NCI-H1417 (cell line): ENCODE measurements around the gene PNLIPRP3.
"Not testable (repeated sequence)": the region's sequence is repeated elsewhere in the genome, so short reads cannot be mapped to it uniquely, and the experiment has no call there.

Source experiments
- DNase-seq, 3 experiments: peaks; one replicate each; lab custom pipeline; 2025; lab: John Stamatoyannopoulos, UW

PNLIPRP3 gene

DNA sequence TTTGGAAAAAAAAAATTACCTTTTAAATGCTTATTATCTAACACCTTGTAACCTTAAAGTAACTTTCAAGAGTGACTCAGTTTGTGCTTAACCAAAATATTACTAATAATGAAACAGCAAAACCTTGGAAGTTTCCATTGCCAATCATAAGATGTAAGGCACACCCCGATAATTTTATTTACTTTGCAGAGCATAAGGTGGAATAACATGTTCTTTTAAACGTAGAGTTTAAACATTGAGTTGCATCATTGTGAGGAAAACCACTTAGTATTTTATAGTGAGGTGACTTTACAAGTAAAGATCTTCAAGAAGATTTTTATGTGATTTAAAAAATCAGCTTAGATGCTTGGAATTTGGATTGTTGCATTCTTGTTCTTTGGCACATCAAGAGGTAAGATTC lies at the start of gene PNLIPRP3:
PNLIPRP3 (plus strand) TSS at position 177 of the 400 bp plus-strand sequence; CDS start at position 343, 166 bp downstream.
- no peak for DNase-seq

DNA sequence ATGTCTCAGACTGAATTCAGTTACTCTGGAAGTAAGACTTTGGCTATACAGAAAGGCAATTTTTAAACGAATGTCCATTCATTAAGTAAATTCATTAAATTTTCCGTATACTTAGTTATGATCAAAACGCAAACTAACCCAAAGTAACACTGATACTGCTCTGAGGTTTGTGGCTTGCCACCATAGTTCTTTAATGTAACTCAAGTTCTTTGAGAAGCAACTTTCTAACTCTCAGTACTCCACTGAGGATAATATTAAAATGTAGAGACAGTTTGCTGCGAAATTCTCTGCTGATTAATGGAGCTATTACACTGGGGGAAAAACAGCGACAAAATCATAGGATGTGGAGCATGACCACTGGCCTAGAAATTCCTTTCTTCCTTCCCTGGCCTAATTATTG lies 45.4 kb upstream of the PNLIPRP3 start:
- no peak for DNase-seq

DNA sequence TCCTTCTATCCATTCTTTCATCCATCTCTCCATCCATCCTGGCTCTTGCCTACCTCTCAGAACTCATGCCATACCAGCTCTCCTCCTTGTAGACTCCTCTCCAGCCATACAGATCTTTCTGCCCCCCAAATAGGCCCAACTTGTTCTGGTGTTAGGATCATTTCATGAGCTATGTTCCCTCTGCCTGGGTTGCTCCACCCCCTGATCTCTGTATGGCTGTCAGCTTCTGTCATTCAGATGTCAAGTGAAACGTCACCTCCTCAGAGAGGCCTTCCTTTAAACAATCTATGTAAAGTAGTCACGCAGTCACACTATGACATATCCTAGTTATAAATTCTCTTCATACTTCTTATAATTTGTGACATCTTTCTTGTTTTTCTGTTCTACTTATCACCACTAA lies 42.3 kb upstream of the PNLIPRP3 start:
- DNase-seq, result peak in 1 of 3 experiments; percentile 4

DNA sequence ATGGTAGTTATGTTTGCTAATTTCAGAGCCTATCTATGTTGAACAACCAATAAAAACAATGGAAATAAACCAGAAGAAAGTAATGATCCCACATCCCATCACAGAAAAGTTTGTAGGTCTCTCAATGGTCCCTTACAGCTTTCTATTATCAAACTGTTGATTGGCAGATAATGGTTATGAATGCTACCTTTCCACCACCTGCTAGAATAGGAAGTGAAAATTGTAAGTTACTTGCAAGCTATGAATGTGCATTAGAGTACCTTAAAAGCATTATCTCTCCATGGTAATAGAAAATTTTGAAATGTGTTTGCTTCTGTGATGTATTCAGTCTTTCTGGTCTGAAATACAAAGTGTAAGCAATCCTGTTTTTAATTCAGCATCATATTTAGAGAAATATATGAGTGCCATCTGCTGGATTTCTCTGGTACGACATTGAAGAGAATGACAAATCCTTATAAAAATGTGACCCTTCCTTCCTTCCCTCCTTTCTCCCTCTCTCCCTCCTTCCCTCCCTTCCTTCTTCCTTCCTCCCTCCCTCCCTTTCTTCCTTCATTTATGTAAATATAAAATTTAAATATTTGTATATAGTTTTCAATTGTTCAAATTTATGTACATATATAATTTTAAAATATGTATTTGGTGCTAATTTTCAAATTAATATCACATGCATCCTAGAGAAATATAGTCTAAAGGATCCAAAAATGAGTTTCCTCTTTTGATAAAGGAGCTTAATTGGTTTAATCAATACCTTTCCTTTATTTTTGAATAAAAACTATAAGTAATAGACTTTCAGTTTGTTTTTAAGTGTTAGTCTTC lies 41.4 kb upstream of the PNLIPRP3 start:
- peak; percentile 19 to 66 (median 30) for DNase-seq

DNA sequence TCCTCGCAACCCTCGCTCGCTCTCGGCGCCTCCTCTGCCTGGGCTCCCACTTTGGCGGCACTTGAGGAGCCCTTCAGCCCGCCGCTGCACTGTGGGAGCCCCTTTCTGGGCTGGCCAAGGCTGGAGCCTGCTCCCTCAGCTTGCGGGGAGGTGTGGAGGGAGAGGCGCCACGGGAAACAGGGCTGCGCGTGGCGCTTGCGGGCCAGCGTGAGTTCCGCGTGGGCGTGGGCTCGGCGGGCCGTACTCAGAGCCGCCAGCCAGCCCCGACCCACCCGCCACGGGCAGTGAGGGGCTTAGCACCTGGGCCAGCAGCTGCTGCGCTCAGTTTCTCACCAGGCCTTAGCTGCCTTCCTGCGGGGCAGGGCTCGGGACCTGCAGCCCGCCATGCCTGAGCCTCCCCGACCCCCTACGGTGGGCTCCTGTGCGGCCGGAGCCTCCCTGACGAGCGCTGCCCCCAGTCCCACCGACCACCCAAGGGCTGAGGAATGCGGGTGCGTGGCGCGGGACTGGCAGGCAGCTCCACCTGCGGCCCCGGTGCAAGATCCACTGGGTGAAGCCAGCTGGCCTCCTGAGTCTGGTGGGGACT lies 34.3 kb upstream of the PNLIPRP3 start:
- DNase-seq, result not testable (repeated sequence)

DNA sequence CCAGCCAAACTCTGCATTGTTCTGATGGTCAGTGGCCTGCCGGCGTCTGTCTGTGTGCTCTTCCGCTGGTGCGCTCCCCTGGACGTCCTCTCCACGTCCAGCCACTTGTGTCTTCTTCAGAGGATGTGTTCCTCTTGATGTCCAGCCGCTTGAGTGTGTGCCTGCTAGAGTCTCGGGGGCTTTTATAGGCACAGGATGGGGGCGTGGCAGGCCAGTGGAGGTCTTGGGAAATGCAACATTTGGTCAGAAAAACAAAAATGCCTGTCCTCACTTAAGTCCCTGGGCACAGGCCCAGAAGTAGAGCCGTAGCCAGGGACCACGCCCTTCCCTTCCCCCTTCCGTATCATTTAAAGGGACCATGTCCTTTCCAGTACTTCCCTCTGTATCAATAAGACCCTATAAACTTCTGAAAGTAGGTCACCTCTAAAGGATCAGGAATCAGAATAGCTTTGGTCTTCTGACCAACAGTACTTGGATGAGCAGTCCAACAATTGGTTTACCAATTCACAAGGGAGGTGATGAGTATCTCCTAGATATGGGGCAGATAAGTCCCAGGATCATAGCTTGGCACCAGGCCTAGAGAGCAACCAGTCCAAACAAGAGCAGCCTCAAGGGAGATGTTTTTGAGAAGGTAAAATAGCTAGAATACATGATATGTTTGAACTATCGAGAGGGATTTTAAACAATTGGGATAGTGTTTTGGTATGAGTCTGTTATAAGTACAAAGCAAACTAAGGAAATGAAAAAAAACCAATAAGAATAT lies 32.2 kb upstream of the PNLIPRP3 start:
- no peak for DNase-seq

DNA sequence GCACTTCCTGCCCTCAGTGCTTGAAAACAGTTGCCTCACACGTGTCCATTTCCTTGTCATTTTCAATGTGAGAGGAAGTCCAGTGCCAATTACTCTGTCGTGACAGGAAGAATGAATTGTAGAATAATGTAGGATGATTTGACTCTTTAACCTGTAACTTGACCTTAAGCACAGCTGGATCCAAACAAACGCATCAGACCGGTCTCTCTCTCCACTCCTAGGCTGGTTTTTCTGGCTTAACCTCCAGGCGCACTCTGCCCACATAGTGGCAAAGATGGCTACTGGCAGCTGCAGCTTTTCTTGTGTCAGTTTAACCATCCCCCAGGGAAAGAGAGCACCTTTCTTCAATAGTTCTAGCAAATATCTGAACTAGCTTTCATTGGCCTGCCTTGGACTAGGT lies 29.4 kb upstream of the PNLIPRP3 start:
- DNase-seq, result peak in 1 of 3 experiments; percentile 15

DNA sequence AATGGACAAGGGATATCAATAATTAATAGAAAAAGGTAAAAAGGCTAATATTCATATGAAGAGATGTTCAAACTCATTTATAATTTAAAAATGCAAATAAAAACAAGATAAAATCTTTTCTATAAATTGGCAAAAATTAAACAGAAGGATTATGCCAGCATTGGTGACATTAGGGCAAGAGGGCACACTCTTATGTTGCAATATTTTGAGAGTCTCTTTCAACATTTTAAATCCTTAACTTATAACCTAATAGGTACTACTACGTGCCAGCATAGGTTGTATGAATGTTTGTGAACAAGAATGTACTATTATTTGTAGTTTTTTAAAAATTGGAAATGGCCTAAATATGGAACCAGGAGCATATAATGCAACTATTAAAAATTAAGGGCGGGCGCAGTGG lies 24.8 kb upstream of the PNLIPRP3 start:
- no peak for DNase-seq

DNA sequence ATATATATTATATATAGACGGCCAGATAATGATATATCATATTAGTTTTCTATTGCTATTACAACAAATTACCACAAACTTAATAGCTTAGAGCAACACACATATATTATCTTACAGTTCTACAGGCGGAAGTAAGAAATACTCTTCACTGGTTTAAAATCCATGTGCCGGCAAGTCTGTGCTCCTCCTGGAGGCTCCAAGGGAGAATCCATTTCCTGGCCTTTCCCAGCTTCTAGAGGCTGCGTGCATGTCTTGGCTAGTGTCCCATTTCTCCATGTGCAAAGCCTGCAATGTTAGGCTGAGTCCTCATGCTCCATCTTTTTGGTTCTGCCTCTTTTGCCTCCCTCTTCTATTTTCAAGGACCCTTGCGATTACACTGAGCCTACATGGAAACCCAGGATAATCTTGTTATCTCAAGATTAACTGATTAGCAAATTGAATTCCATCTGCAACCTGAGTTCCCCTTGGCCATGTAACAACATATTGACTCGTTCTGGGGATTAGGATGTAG lies 23.9 kb upstream of the PNLIPRP3 start:
- no peak for DNase-seq

DNA sequence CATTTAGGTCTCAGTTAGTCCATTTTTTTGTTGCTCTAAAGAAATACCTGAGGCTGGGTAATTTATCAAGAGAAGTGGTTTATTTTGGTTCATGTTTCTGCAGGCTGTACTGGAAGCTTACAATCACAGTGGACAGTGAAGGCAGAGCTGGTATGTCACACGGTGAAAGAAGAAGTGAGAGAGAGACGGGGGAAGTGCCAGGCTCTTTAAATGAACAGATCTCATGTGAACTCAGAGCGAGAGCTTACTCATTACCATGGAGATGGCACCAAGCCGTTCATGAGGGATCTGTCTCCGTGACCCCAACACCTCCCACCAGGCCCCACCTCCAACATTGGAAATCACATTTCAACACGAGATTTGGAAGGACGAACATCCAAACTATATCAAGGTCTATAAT lies 18.9 kb upstream of the PNLIPRP3 start:
- DNase-seq, result no peak

DNA sequence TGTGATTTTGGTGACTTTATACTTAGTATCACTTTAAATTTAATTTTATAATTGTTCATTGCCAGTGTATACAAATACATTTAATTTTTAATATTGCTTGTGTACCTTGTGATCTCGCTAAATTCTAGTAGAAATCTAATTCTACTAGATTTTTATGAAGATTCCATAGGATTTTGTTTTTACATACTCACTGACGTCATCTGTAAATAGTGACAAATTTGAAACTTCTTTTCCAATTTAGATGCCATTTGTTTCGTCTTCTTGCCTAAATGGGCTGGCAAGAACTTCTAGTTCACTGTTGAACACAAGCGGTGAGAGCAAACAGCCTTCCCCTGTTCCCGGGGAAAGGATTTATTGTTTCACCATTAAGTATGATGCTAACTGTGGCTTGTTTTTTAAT lies 17.3 kb upstream of the PNLIPRP3 start:
- DNase-seq, result no peak

DNA sequence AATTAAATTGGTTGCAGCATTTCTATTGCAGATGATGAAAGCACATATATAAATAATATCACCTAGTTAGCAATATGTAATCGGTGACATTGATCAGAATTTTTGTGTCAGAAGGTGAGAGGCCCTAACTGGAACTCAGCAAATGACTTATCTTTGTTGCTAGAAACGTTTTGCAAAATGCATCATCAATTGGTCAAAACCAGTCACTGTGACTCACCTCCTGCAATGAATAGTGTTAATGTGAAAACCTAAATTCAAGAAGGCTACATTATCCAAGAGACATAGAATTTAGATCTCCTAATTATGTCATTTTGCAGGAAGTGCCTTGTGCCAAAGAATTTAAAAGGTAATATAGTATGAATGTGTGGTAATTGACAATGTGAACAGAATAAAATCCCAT lies 9.8 kb upstream of the PNLIPRP3 start:
- no peak for DNase-seq

DNA sequence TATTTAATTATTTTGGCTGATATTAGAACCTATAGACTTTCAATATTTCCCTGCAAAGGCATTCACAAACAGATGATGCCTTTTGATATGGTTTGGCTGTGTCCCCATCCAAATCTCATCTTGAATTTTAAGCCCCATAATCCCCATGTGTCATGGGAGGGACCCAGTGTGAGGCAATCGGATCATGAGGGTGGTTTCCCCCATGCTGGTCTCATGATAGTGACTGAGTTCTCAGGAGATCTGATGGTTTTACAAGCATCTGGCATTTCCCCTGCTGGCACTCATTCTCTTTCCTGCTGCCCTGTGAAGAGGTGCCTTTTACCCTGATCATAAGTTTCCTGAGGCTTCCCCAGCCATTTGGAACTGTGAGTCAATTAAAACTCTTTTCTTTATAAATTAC lies 9.3 kb upstream of the PNLIPRP3 start:
- DNase-seq, result no peak

DNA sequence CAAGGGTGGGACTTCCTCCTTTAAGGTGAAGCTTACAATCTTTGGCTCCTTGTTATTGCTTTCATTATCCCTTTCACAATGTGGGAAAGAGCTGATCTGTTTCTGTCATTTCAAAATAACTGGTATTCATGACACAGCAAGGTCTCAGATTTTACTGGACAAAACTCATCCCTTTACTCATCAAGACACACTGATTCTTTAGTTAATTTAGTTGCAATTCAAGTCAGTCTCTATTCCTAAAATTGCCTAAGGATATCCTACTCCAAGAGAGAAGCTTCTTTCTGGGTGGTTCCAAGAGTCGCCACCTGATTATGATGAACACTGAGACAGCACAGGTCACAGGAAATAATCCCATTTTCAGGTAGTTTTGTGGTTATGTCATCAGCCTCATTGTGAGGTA lies 5.8 kb upstream of the PNLIPRP3 start:
- DNase-seq, result no peak

DNA sequence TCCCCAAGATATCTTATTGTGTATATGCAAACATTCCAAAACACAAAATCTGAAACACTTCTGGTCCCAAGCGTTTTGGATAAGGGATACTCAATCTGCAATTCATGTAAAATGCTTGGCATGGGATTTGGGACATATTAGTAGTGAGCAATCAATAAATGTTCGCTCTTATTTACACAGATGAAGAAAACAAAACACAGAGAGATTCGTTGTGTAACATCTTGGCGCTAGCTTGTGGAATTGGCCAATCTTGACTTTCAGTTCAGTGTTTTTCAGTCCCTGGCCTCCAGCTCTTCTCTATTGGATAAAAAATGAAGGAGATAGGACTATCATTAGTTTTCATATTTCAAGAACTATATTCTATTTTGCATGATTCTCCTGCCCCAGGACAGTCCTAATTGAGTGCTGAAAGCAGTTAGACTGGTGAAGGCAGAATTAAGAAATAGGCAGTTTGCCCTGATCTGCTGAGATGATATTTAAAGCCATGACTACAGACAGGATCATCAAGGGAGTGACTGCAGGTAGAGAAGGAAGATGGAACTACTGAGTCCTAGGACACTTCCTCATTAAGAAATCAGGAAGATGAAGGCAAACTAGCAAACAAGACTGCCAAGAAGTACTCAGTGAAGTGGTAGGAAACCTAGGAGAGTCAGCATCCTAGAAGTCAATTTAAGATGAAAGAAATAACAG lies 1.8 kb downstream of the PNLIPRP3 start:
- DNase-seq, result no peak

DNA sequence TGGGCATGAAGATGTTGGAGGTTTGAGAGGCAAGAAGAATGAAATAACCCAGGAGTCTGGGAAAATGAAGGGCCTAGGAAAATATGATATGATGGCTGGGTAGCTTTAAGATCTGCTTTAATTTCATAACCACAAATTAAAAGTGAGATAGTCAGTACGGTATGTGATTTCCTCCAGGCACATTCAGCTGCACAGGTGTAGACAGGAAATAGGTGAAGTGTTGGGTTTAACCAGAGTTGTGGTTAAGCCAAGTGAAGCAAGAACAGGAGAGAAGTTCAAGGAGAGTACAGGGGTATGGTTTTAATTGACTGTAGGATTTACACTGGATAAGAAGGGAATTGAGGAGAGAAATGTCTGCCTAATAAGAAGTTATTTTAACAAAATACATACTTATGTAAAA lies 2.6 kb downstream of the PNLIPRP3 start:
- DNase-seq, result no peak

DNA sequence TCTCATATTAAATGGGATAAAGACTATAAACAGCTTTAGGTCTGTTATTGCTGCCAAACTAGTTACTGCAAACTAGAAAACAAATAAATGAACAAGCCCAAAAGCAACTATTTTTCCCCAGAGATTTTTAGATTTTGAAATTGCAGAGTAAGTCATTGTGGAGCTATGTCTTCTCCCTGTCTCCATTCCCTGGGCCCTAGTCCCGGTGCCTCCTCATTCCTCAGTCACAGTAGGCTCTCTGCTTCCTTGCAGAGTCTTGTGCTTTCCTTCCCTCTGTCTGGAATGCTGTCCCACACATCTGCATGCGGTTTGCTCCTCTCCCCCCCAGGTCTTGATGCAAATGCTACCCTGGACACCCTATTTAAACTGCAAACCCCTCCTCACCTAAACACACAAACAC lies 4.0 kb downstream of the PNLIPRP3 start:
- no peak for DNase-seq

DNA sequence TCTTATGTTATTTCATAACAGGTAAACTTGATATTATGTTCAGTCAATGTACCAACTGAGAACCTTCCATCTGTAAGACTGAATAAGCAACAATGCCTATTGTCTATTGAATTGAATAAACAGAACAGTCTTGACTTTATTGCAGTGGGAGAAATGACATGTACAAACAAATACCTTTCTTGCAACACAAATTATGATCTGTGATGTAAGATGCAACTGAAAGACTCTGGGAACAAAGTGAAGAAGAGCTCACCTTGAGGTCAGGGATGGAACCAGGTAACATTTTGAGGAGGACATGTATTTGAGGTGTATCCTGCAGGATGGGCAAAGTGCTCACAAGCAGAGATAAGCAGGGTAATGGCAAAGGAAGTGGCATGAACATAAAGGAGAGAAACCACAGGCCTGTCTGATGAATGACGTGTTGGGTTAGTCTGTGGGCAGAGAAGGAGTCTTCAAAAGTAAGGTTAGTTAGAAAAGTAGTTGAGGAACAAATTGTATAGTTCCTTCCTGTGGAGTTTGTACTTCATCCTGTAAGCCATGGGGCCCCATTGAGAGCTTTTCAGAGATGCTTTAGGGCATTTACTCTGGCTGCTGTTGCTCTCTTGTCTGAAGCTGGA lies 9.5 kb downstream of the PNLIPRP3 start:
- DNase-seq, result no peak

DNA sequence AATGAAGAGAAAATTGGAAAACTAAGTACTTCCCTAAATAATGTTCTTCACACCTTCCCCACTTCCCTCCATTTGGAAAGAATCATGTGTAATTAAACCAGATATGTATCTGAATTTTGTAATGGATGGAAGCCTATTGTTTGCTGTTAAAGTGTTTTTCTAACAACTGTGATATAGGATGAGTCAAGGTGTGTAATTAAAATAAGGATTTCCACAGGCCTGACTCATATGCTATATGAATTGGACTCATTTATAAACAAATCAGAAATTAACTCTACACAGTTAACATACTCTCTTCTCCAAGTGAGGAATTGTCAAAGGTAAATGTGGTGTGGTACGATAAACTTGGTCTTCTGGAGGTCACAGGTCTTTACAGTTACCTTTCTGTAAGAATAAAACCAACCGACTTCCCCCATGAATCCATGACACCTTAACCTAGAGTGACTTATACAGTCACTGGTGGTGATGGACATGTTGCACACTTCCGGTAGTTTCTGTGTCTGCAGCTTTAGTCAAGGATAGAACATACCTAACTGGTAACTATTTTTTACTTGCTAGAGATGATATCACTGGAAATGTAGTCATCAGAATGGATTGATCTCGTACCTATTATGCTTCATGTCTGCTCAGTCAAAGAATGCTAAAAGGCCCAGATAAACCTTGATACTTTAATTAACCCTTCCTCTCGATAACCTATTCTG lies 12.8 kb downstream of the PNLIPRP3 start:
- no peak for DNase-seq

DNA sequence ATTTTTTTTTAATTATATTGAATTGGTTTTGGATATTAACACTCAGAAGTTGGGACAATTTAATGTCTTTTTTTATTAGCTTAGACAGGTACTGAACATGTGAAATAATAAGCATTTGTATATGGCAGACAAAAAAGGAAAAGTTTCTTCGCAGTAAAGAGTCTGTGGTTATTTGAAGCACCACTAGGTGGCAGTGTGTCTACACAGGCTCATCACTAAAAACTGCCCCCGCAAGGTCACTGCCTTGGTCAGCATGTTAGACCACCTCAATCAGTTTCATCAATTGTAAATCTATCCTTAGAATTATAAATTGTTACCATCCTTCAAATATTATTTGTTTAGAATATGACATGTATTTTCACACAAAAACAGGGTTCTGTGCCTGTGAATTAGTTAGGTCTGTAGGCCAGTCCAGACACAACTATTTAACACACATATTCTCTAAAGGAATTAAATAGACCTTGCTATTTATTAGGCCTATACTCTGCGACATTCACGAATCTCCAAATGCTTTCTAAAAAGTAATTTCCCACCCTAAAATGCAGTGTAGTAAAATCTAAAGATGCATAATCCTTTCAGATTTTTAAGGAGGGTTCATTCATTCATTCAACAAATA lies 17.0 kb downstream of the PNLIPRP3 start:
- DNase-seq, result peak in 2 of 3 experiments; percentile 8 to 45

DNA sequence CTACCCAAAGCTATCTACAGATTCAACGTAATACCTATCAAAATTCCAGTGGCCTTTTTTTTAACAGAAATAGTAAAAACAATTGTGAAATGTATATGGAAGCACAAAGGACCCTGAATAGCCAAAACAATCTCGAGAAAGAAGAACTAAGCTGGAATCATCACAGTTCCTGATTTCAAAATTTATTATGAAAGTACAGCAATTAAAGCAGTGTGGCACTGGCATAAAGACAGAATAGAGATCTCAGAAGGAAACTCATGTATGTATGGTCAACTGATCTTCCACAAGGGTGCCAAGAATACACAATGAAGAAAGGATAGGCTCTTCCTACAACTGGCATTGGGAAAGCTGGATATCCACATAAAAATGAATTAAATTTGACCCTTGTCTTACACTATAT lies 23.2 kb downstream of the PNLIPRP3 start:
- DNase-seq, result no peak
